HepG2 (cell line): Measurements from ENCODE around the gene SKP2. TPM values are rescaled to one million over a fixed set of nuclear protein-coding genes. Genes with fewer than 3 reads are reported as not detected.
A peak's percentile ranks its signal among the peaks of the same experiment; 100 is the strongest.

Experiments used
- AGO2 ChIP-seq: fragments of 200-400 bp; formaldehyde crosslinking; optimal IDR thresholded peaks from 2 replicates; pipeline ENCODE3; 2017; ENCODE audit warnings: mild to moderate bottlenecking, low read depth, low read length, moderate library complexity
- ARID3A ChIP-seq: IDR thresholded peaks from 2 replicates; pipeline ENCODE4 v1.6.1; 2012; ENCODE audit warnings: low read depth, low read length, improper control_type of control experiment
- BCL6 ChIP-seq: IDR thresholded peaks from 2 replicates; pipeline ENCODE4 v1.6.1; 2016; ENCODE audit warnings: missing genetic modification reagents, missing compliant biosample characterization
- CREB1 ChIP-seq, 2 experiments: fragments of 450-650 bp in 1 of 2; IDR thresholded peaks; 2 replicates each; pipeline ENCODE4 v1.6.1; 2016 to 2017; ENCODE audit warnings: control low read depth in 1 of 2, mild to moderate bottlenecking in 1 of 2, missing compliant biosample characterization in 1 of 2, missing genetic modification characterization in 1 of 2
- E2F1 ChIP-seq: sonication (generic); formaldehyde crosslinking; IDR thresholded peaks from 2 replicates; pipeline ENCODE4 v1.5.0; 2020; ENCODE audit warnings: missing genetic modification reagents
- ETV5 ChIP-seq: IDR thresholded peaks from 2 replicates; pipeline ENCODE4 v1.6.1; 2018; ENCODE audit warnings: missing biosample characterization, missing genetic modification reagents, inconsistent platforms, borderline replicate concordance
- FOXK1 ChIP-seq: sonication (generic); formaldehyde crosslinking; IDR thresholded peaks from 2 replicates; pipeline ENCODE4 v1.4.0; 2020; ENCODE audit warnings: low read depth, missing genetic modification reagents, borderline replicate concordance
- GFI1 ChIP-seq: sonication (generic); formaldehyde crosslinking; IDR thresholded peaks from 2 replicates; pipeline ENCODE4 v1.5.0; 2020; ENCODE audit warnings: missing genetic modification reagents, mild to moderate bottlenecking, borderline replicate concordance
- JUN ChIP-seq: sonication (generic); formaldehyde crosslinking; IDR thresholded peaks from 2 replicates; pipeline ENCODE4 v1.4.0; 2020; ENCODE audit warnings: mild to moderate bottlenecking, missing genetic modification reagents
- KDM3A ChIP-seq: IDR thresholded peaks from 2 replicates; pipeline ENCODE4 v1.6.1; 2018; ENCODE audit warnings: low read depth, missing compliant biosample characterization
- MBD4 ChIP-seq: IDR thresholded peaks from 2 replicates; pipeline ENCODE4 v1.6.1; 2012; ENCODE audit warnings: low read length, inconsistent platforms, borderline replicate concordance
- MBNL3 ChIP-seq: fragments of 250-450 bp; sonication (Bioruptor Pico); conservative IDR thresholded peaks from 2 replicates; pipeline ENCODE4 v1.8.0; 2022; ENCODE audit warnings: mild to moderate bottlenecking, inconsistent platforms
- MEF2D ChIP-seq: sonication (generic); formaldehyde crosslinking; IDR thresholded peaks from 2 replicates; pipeline ENCODE4 v1.5.1; 2020; ENCODE audit warnings: mild to moderate bottlenecking, missing genetic modification reagents
- MIXL1 ChIP-seq: IDR thresholded peaks from 2 replicates; pipeline ENCODE4 v1.6.1; 2016
- NKX3-1 ChIP-seq: sonication (generic); formaldehyde crosslinking; IDR thresholded peaks from 2 replicates; pipeline ENCODE4 v1.5.0; 2020; ENCODE audit warnings: missing genetic modification reagents
- NONO ChIP-seq, 2 experiments: fragments of 450-650 bp in 1 of 2; sonication (generic) in 1 of 2; formaldehyde crosslinking in 1 of 2; IDR thresholded peaks in 1 of 2; conservative IDR thresholded peaks in 1 of 2; 2 replicates each; pipeline versions ENCODE4 v1.6.1 to v1.8.0; 2017 to 2022; ENCODE audit warnings: mild to moderate bottlenecking in 1 of 2, missing genetic modification reagents in 1 of 2, moderate library complexity in 1 of 2
- NR2F2 ChIP-seq: IDR thresholded peaks from 2 replicates; pipeline ENCODE4 v1.6.1; 2012; ENCODE audit warnings: low read depth, inconsistent platforms, borderline replicate concordance
- ONECUT2 ChIP-seq: sonication (generic); formaldehyde crosslinking; IDR thresholded peaks from 2 replicates; pipeline ENCODE4 v1.4.0; 2020; ENCODE audit warnings: missing genetic modification reagents
- PPARG ChIP-seq: conservative IDR thresholded peaks from 2 replicates; pipeline ENCODE4 v1.6.1; 2016; ENCODE audit warnings: missing biosample characterization, missing genetic modification reagents
- SAP130 ChIP-seq: IDR thresholded peaks from 2 replicates; pipeline ENCODE4 v1.6.1; 2016; ENCODE audit warnings: low read depth
- SKIL ChIP-seq: sonication (generic); formaldehyde crosslinking; IDR thresholded peaks from 2 replicates; pipeline ENCODE4 v1.8.0; 2022; ENCODE audit warnings: missing genetic modification reagents, mild to moderate bottlenecking, moderate library complexity, borderline replicate concordance
- SMARCC2 ChIP-seq: fragments of 450-650 bp; IDR thresholded peaks from 2 replicates; pipeline ENCODE4 v1.6.1; 2017; ENCODE audit warnings: antibody characterized with exemption, mild to moderate bottlenecking
- TAF1 ChIP-seq: sonication (generic); formaldehyde crosslinking; IDR thresholded peaks from 2 replicates; pipeline ENCODE4 v1.4.0; 2020; ENCODE audit warnings: missing genetic modification reagents
- TBL1XR1 ChIP-seq: fragments of 150-350 bp; IDR thresholded peaks from 2 replicates; pipeline ENCODE4 v1.6.1; 2014; ENCODE audit warnings: borderline replicate concordance, low read length; ENCODE audit not compliant: partially characterized antibody
- ZNF317 ChIP-seq: sonication (generic); formaldehyde crosslinking; IDR thresholded peaks from 2 replicates; pipeline ENCODE4 v1.5.0; 2020; ENCODE audit warnings: mild to moderate bottlenecking, missing genetic modification reagents
- ZNF329 ChIP-seq: sonication (generic); formaldehyde crosslinking; IDR thresholded peaks from 2 replicates; pipeline ENCODE4 v1.9.0; 2021; ENCODE audit warnings: low read depth, mild to moderate bottlenecking, missing genetic modification reagents
- polyA plus RNA-seq, 8 experiments: library from polyadenylated mRNA; depleted of rRNA in 3 of 8; stranded (reverse) in 7 of 8; unstranded in 1 of 8; fragments of >200 nt; fragmentation: Illumina TruSeq in 4 of 8; extraction: Trizol in 4 of 8; gene quantifications; 2 replicates each; pipeline versions ENCODE4 v1.2.1 to v1.2.3, GENCODE V29; 2011 to 2016; ENCODE audit warnings: low read depth in 4 of 8, missing spikeins in 1 of 8, mixed read lengths in 1 of 8; ENCODE audit not compliant: insufficient read depth in 1 of 8
- total RNA-seq, 5 experiments: library from RNA; depleted of rRNA; stranded (reverse); fragments of >200 nt; fragmentation: Illumina TruSeq; extraction: Trizol; gene quantifications; 2 replicates each; pipeline ENCODE4 v1.2.3, GENCODE V29; 2016; ENCODE audit warnings: low read depth in 1 of 5

SKP2 gene
- total and polyA plus RNA-seq, 2 of the 13 experiments (the other 11 are each of a cell fraction or from before 2014, with no cell fraction given), result 29.6 to 84.1 TPM

GRCh38 chr5:36180556-36181350 lies 28.8 kb downstream of the SKP2 start (continued):
- TF ChIP-seq AGO2, result no peak
- TF ChIP-seq MBNL3, result no peak
- peak; percentile 64 for TF ChIP-seq SAP130 (CRISPR knock-in tag)
- peak; percentile 65; the same call in 1 of the 2 replicates for TF ChIP-seq MEF2D (CRISPR knock-in tag)
- TF ChIP-seq ARID3A, result peak; percentile 91
- TF ChIP-seq NONO (IDR thresholded peaks at IDR 0.05), result no peak
- TF ChIP-seq NONO (CRISPR knock-in tag; conservative IDR thresholded peaks at IDR 0.05), result peak; percentile 71
- TF ChIP-seq ZNF329 (CRISPR knock-in tag), result no peak
- peak; percentile 98 for TF ChIP-seq BCL6 (CRISPR knock-in tag)
- TF ChIP-seq TAF1 (CRISPR knock-in tag), result no peak
- peak; percentile 96 for TF ChIP-seq ONECUT2 (CRISPR knock-in tag)
- 0 out of 2 replicates have a peak, but pooled peaks have one; percentile 37 for TF ChIP-seq PPARG
- TF ChIP-seq TBL1XR1, result peak; percentile 31
- peak; percentile 50; the same call in 1 of the 2 replicates for TF ChIP-seq GFI1 (CRISPR knock-in tag)
- peak; percentile 92; the same call in 1 of the 2 replicates for TF ChIP-seq MBD4
- peak; percentile 96 for TF ChIP-seq MIXL1
- TF ChIP-seq E2F1, result 0 out of 2 replicates have a peak, but pooled peaks have one; percentile 19
- TF ChIP-seq JUN, result peak; percentile 76; the same call in 1 of the 2 replicates
- TF ChIP-seq KDM3A, result 0 out of 2 replicates have a peak, but pooled peaks have one; percentile 64
- peak; percentile 82; the same call in 1 of the 2 replicates for TF ChIP-seq SMARCC2
- TF ChIP-seq CREB1 (IDR thresholded peaks at IDR 0.05), result no peak
- TF ChIP-seq CREB1 (CRISPR knock-in tag; IDR thresholded peaks at IDR 0.05), result peak; percentile 71
- peak; percentile 79 for TF ChIP-seq FOXK1 (CRISPR knock-in tag)
- TF ChIP-seq ZNF317, result peak; percentile 75; the same call in 1 of the 2 replicates
- TF ChIP-seq NR2F2, result peak; percentile 85; the same call in 1 of the 2 replicates
- peak; percentile 64; the same call in 1 of the 2 replicates for TF ChIP-seq ETV5
- TF ChIP-seq NKX3-1 (CRISPR knock-in tag), result no peak
- TF ChIP-seq SKIL (CRISPR knock-in tag), result peak; percentile 68; the same call in 1 of the 2 replicates
